ENCODE data around the gene KCNG4. TPM values are rescaled to one million over a fixed set of nuclear protein-coding genes. Genes with fewer than 3 reads are reported as not detected.

KCNG4 gene
- not detected for polyA plus RNA-seq (2013, experiment 1 of 2; ENCODE audit: insufficient read length)
- polyA plus RNA-seq (2013, experiment 2 of 2; ENCODE audit: insufficient read length), result 0.01 TPM

- DNase-seq, result no peak
Measured at GRCh38 chr16:84239909-84240308, at the start of gene KCNG4. TSS of gene KCNG4 (minus strand) at chr16:84240012. CDS start at chr16:84237485, 2,527 bp downstream.

- no peak for DNase-seq
Measured at GRCh38 chr16:84288902-84289301, 49.1 kb upstream of the KCNG4 start.

- DNase-seq, result no peak
Measured at GRCh38 chr16:84286578-84287240, 46.9 kb upstream of the KCNG4 start.

- DNase-seq, result no peak
Measured at GRCh38 chr16:84284154-84284722, 44.4 kb upstream of the KCNG4 start.

GRCh38 chr16:84283314-84284153 lies 43.7 kb upstream of the KCNG4 start:
- DNase-seq, result no peak

GRCh38 chr16:84282533-84282932 lies 42.7 kb upstream of the KCNG4 start:
- DNase-seq, result no peak

- DNase-seq, result peak; percentile 15
Measured at GRCh38 chr16:84281074-84281473, 41.3 kb upstream of the KCNG4 start.

- DNase-seq, result no peak
Measured at GRCh38 chr16:84279881-84280280, 40.1 kb upstream of the KCNG4 start.

- no peak for DNase-seq
Measured at GRCh38 chr16:84278968-84279367, 39.2 kb upstream of the KCNG4 start.

GRCh38 chr16:84278333-84278732 lies 38.5 kb upstream of the KCNG4 start:
- no peak for DNase-seq

GRCh38 chr16:84277244-84277823 lies 37.5 kb upstream of the KCNG4 start:
- DNase-seq, result peak; percentile 36

- no peak for DNase-seq
Measured at GRCh38 chr16:84275585-84276151, 35.9 kb upstream of the KCNG4 start.

GRCh38 chr16:84274515-84274914 lies 34.7 kb upstream of the KCNG4 start:
- no peak for DNase-seq

GRCh38 chr16:84272740-84273320 lies 33.0 kb upstream of the KCNG4 start:
- no peak for DNase-seq

GRCh38 chr16:84271866-84272265 lies 32.1 kb upstream of the KCNG4 start:
- no peak for DNase-seq

- DNase-seq, result no peak
Measured at GRCh38 chr16:84271037-84271436, 31.2 kb upstream of the KCNG4 start.

GRCh38 chr16:84270531-84270930 lies 30.7 kb upstream of the KCNG4 start:
- no peak for DNase-seq

- DNase-seq, result no peak
Measured at GRCh38 chr16:84270071-84270470, 30.3 kb upstream of the KCNG4 start.

GRCh38 chr16:84268291-84269040 lies 28.7 kb upstream of the KCNG4 start:
- no peak for DNase-seq

- DNase-seq, result no peak
Measured at GRCh38 chr16:84267380-84267779, 27.6 kb upstream of the KCNG4 start.

GRCh38 chr16:84266451-84266850 lies 26.6 kb upstream of the KCNG4 start:
- peak; percentile 25 for DNase-seq

- DNase-seq, result no peak
Measured at GRCh38 chr16:84262939-84263338, 23.1 kb upstream of the KCNG4 start.
